Measurements from ENCODE around the gene CIRBP.

Gene CIRBP

DNA sequence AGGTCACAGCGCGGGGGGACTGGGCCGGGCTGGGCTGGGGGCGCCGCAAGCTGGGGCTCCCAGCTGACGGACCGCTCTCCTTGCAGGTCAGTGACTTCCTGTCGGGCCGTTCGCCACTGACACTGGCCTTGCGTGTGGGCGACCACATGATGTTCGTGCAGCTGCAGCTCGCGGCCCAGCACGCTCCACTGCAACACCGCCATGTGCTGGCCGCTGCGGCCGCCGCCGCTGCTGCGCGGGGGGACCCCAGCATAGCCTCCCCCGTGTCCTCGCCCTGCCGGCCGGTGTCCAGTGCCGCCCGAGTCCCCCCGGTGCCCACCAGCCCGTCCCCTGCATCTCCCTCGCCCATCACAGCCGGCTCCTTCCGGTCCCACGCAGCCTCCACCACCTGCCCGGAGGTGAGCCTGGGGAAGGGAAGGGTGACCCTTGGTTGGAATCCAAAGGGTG is 15.0 kb upstream of the CIRBP start:
- DNase-seq (ENCODE audit: insufficient read length, low spot score): no peak
- no peak for FAIRE-seq

DNA sequence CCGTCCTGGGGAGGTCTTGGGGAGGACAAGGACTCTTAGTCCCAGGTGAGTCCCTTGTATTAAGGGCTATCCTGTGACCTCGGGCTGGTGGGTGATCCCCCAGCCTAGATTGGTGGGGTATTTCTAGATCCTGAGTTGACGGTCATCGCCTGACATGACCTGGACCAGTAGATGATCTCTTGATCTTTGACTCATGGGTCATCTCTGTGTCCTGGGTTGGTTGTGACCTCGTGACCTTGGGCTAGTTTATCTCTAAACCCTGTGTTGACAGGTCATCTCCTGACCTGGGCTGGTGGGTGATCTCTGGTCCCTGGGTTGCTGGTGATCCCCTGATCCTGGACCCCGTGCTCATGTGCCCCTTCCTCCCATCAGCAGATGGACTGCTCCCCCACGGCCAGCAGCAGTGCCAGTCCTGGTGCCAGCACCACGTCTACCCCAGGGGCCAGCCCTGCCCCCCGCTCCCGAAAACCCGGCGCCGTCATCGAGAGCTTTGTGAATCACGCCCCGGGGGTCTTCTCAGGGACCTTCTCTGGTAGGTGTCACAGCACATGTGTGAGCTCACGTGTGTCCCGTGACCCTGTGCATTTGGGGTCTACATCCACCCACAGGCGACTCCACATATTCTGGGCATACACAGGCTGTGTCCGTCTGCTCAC is 14.5 kb upstream of the CIRBP start:
- DNase-seq (ENCODE audit: insufficient read length, low spot score): no peak
- no peak for FAIRE-seq

DNA sequence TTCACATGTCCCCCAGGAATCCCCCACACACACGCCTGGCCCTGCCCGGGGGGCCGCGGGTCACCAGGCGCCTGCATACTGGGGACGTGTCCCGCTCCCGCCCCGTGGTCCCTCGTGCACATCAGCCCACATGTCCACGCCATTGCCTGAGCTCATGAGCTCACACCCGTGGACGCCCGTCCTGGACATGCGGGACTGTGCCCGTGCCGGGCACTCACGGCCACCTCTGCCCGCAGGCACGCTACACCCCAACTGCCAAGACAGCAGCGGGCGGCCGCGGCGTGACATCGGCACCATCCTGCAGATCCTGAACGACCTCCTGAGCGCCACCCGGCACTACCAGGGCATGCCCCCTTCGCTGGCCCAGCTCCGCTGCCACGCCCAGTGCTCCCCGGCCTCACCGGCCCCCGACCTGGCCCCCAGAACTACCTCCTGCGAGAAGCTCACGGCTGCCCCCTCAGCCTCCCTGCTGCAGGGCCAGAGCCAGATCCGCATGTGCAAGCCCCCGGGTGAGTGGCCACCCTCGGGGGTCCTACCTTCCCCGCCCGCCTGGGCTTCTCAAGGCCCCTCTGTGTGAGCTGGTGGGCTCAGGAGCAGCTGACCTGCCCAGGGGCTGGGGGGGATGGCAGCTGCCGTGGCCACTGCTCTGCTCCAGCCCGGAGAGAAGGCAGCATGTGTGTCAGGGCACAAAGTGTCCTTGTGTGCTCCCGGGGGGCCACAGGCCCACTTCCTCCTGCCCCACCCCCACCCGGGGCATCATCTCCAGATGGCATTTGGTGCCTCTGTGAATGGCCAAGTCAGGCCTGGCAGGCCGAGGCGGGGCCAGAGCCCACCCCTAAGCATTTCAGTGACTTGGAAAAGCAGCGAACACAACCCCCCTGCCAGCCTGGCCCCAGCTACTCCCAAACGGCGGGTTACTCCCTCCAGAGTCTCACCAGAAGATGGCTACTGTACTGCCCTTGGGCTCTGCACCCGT is 13.7 kb upstream of the CIRBP start:
- FAIRE-seq (no peak), DNase-seq (ENCODE audit: insufficient read length, low spot score) (no peak)

DNA sequence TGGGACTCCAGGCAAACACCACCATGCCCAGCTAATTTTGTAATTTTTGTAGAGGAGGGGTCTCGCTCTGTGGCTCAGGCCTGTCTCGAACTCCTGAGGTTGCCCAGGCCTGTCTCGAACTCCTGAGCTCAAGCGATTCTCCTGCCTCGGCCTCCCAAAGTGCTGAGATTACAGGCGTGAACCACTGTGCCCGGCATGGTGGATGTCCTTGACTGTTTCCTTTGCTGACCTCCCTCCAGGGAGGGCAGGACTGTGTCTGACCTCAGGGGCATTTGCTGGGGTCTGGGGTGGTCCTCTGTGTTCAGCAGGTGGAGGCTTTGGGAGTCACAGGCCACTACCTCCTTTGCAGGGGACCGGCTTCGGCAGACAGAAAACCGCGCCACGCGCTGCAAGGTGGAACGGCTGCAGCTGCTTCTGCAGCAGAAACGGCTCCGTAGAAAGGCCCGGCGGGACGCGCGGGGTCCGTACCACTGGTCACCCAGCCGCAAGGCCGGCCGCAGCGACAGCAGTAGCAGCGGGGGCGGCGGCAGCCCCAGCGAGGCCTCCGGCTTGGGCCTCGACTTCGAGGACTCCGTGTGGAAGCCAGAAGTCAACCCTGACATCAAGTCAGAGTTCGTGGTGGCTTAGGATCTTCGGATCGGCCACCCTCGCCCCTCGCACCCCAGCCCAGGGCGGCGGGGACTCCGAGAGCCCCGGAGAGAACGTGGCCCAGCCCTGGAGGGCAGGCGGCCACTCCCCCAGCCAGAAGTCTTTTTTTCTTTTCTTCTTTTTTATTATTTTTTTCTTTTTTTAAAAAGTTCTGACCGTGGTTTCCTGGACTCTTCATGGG is 12.3 kb upstream of the CIRBP start:
- no peak for FAIRE-seq
- DNase-seq (ENCODE audit: insufficient read length, low spot score): no peak

DNA sequence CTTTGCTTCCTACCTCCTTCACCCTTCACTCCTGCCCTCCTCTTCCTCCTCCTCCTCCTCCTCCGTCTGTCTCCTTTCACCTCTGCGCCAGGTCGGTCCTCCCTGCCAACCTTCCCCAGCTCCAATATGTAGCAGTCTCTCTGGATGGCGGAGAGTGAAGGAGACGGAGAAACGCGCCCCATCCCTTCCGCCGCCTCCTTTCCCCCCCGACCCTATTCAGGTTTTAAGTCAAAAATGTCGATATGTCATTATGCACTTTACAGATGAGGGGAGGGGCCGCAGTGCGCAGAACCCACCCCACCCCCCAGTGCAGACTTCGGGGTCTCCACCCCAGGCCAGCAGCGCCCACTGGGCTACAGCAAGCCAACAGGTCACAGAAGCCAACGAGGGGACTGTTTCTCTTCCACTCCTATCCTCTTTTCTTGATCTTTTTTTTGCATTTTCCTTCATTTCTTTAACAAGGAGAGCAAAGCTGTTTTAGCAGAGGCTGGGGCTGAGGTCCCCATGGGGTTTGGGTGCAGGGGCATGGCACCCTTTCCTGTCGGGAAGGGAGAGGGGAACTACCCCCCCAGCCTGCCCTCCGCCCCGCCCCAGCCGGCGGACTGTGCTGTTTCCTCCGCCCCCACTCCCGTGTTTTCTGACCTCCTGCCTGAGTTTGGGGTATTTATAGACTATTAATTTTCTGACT is 11.5 kb upstream of the CIRBP start:
- no peak for DNase-seq (ENCODE audit: insufficient read length, low spot score)
- FAIRE-seq: peak; percentile 48

DNA sequence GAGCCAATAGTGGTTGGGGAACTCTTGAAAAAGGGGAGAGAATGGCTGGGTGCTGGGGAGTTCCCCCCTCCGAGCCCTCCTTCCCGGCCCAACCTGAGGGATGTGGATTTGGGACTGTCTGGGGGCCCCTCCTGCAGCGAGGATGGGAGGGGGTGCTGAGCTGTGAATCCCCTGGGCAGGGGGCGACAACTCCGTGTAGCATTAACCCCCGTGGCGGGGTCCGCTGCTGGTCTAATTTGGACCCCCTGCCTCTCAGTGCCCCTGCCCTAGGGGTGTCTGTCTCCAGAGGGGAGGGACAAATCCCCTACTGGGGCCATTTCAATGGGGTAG is 11.0 kb upstream of the CIRBP start:
- no peak for FAIRE-seq
- no peak for DNase-seq (ENCODE audit: insufficient read length, low spot score)

DNA sequence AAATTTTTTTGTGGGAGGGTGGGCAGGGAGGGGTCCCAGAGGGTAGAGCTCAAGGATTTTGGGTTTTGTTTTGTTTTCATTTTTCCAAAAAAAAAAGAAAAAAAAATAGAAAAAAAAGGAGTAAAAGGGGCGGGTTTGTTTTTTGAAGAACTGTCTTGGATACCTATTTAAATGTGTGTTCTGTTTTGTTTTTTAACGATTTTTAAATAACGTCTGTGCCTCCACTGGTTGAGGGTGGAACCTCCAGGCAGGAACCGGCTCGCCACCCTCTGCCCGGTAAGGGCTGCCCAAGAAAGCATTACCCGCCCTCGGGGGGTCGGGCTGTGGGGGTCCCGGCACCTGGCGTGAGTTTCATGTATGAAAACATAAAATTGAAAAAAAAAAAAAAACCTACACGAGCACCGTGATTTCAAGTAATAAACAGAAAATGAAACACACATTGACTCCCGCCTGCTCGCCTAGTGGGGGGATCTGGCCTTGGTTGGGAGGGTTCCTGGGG is 10.4 kb upstream of the CIRBP start:
- FAIRE-seq: no peak
- DNase-seq (ENCODE audit: insufficient read length, low spot score): no peak

DNA sequence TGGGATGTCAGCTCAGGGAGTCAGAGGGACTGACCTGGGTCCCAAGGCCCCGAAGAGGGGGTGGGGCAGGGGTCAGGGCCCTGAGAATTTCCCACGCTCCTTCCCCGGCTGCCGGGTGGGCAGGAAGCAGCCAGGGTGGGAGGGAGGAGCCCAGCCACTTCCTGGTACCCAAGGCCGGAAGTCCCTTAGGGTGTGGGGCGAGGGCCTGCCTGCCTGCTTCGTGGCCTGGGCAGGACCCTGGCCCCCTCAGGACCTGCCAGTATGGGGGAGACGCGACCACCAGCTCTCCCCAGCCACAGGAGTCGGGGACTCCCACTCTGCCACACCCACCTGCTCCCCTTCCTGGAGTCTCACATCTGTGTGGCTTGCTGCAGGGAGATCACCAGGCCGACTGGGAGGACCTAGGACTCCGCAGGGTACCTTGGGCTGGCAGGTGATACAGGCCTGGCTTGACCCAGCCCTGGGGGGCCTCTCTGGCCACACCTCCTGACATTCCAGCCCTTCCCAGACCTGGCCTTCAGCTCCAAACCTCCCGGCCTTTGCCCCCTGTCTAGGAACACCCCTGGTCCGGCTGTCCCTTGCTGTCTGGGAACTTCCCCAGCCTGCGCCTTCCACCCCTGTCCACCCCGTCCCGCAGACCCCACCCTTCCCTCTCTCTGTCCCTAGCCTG is 9.8 kb upstream of the CIRBP start:
- DNase-seq (ENCODE audit: insufficient read length, low spot score) (peak; percentile 84), FAIRE-seq (peak; percentile 91)

DNA sequence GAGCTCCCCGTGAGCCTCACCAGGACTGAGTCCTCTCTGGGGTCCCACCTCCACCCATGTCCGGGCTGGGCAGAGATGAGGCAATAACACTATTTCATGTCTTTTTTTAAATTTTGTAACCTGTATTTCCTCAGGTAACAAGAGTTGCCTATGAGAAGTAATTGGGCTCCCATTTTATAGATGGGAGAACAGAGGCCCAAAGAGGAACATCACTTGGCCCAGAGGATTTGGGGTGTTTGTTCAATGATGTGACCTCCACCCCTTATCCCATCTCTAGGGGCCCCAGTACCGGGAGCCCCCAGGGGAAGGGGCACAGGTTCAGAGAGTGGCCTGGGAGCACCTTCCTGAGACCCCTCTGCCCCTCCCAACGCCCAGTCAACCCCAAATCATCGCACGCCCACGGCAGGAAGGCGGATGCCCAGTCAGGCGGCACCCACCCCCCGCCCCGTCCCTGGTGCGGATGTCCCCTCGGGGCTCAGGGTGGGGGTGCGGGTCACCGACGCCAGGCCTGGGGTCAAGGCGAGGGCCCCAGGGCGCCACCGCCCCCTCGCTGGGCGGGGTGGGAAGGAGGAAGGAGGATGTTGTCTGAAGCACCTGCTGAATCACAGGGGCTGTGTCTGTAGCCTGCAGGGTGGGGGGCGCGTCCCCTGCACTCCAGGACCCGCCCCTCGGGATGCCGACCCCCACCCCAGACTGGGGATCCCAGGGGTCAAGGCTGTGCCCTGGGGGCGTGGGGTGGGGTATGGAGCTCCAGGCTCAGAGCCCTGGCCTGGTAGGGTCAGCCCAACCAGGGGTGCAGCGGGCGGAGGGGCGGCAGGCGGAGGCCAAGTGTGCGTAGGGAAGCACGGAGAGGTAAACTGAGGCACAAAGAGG is 9.0 kb upstream of the CIRBP start:
- DNase-seq (ENCODE audit: insufficient read length, low spot score) (no peak), FAIRE-seq (peak; percentile 47)

DNA sequence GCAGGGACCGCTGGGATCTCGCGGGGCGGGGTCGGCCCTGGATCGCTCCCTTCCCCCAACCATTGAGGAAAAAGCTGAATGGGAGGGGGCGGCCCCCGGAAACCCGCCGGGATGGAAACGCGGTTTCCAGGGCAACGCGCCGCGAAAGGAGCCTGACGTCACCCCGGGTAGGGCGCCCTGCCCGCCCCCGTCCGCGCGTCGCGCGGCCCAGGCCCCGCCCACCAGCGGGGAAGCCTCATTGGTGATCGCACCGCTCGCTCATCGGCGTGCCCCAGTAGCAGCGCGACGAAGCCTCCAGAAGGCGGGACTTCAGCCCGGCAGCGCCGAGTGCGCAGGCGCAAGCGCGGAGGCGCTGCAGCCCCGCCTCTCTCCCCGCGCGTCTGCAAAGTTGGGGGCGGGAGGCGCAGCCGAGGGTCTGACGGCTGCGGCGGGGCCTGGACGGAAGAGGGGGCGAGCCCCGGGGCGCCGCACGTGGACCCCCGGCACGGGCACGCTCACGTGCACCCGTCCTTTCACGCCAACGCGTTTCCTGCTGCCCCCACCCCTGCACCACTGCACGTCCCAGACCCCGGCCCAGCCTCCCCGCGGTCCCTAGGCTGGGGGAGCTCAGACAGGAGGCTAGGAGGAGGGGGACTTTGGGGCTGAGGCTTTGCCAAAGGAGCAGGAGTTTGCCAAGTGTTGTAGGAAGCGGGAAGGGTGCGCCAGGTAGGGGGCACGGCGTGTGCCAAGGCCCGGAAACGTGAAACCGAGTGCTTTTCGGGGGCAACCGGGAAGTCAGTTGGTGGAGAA is 8.2 kb upstream of the CIRBP start:
- FAIRE-seq (peak; percentile 90), DNase-seq (ENCODE audit: insufficient read length, low spot score) (peak; percentile 92)

DNA sequence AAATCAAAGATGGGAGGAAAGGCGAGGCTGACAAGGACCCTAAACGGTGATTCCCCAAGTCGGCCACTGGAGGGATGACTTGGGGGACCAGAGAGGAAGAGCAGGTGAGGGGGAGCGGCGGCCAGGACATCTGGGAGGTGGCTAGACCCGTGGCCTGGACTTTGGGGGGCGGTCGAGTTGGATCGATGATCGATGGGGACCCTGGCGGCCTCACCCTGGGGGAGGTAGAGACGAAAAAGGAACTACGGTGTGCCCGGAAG is 7.7 kb upstream of the CIRBP start:
- no peak for DNase-seq (ENCODE audit: insufficient read length, low spot score)

DNA sequence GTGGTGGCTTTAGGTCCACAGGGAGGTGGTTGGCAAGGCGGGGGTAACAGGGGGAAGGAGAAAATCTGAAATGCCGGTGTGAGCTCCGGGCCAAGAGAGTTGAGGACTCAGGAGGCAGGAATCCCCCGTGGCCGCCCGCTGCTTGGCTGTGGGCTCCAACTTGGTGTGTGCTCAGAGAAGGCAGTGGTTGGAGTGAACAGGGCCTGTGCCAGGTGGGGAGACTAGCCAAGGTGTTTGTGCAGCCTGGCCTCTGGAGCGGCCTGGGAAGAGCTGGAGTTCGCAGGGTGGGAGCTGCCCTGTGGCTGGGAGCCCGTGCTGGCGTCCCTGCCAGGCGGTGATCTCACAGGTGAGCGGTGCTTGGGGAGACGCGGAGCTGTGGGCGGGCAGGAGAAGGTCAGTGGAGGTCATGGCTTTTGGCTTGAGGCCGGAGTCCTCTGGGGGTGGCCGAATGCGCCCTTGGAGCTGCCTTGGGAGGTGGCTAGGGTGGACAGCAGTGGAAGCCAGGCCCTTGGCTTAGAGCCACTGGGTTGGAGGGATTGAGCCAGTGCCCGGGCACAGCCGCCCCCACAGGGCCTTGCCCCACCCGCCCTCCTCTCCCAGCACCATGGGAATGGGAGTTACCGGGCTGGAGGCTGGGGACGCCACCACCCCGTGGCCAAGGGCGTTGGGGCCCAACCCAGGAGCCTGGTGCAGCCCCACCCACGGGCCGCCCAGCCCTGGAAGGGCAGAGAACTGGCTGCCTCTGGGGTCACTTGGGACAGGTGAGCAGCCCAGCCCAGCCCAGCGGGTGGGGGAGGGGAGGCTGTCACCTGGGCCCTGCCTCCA is 7.1 kb upstream of the CIRBP start:
- DNase-seq (ENCODE audit: insufficient read length, low spot score) (no peak), FAIRE-seq (no peak)

More for the DNA sequence above, 7.7 kb upstream of the CIRBP start:
- FAIRE-seq: no peak

DNA sequence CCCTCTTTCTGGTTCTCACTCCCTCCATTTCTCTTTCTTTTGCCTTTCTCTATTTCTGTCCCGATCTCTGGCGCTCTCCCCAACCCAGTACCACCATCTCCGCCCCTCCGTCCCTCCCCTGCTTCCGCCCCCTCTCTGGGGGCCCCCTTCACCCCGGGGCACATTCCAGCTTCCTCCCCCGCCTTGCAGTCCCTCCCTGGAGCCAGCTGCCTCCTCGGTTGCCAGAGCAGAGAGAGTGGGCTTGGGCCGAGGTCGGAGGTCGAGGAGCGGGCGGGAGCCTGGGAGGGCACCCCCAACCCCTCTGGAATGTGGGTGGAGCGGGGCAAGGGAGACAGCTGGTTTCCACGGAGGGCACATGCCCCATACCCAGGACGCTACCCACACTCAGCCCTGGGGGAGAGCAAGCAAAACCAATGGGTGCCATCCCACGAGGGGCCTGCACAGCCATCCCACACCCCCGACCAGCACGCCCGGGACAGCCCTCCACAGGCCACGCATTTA is 6.5 kb upstream of the CIRBP start:
- FAIRE-seq (no peak), DNase-seq (ENCODE audit: insufficient read length, low spot score) (no peak)

DNA sequence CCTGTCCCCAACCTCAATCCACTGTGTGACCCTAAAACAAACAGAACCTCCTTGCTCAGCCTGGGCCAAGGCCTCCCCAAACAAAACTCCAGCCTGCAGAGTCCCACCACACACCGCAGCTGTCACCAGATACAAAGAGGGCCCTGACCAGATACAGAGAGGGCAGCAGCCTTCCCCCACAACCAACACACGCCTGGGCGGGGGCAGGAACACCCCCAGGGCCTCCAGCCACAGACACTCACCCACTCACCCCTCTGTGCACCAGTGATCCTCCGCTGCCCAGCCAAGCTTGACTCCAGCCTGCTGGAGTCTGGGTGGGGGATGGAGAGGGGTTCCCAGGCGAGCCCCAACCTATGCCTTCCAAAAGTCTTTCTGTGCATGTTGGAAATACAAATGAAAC is 5.9 kb upstream of the CIRBP start:
- peak; percentile 68 for FAIRE-seq
- DNase-seq (ENCODE audit: insufficient read length, low spot score): no peak

DNA sequence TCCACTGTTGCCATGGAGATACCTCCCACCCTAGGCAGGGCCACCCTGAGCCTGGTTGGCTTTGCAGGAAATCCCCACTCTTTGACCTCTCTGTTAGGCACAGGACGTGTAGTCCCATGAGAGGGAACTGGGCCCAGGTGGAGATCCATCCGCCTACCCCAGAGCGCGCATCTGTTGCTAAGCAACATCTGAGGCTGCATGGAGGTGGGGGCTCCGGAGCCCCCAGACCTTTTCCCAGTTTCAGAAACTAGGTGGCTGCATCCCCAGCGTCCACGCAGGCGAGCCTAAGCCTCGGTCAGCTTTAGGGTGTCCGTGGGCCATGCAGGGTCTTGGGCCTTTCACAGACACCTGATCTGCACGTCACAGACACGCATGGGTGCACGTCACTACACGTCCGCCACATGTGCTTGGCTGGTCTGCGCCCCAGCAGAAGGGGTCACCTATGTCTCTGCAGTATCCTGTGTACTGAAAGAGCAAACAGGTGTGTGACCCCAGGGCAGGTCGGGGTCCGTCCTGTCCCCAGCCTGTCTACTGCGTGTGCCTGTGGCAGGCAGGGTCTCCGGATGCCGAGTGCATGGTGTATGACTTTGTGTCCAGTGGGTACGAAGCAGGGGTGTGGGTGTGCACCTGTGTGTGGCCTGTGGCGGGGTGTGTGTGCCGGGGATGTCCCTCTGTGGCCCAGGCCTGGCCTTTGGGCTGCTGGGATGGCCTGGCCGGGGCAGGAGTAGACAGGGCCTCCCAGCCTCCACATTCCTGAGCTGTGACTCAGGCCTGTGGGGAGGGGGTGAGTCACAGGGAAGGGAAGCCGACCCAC is 4.1 kb upstream of the CIRBP start:
- DNase-seq (ENCODE audit: insufficient read length, low spot score) (no peak), FAIRE-seq (peak; percentile 85)

DNA sequence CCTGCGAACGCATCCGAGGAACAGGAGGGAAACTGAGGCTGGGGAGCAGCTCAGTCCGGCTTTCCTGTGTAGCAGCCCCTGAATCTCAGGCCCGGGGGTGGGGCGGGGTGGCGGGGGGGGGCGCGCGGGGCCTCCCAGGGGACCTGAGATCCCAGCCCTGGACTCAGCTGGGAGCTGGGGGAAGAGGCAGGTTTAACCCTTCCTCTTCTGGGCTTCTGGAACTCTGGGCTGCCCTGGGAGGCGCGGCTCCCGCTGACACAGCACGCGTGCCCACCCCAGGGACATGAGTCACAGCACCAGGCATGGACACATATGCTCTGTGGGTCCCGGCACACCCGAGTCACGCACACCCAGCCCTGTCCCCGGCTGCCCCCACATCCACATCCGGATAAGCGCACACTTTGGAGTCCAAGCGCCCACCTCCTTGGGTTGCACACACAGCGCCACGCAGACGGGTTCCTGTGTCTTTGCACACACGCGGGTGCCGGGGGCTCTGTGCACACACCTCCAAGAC is 3.5 kb upstream of the CIRBP start:
- FAIRE-seq (no peak), DNase-seq (ENCODE audit: insufficient read length, low spot score) (no peak)
